ENCODE results near the gene ZFP3. TPM values are rescaled to one million over a fixed set of nuclear protein-coding genes. Genes with fewer than 3 reads are reported as not detected.

ZFP3 gene
- total and polyA plus RNA-seq, 12 donors = 3.1 to 14.6 (median 11.7) TPM

DNA sequence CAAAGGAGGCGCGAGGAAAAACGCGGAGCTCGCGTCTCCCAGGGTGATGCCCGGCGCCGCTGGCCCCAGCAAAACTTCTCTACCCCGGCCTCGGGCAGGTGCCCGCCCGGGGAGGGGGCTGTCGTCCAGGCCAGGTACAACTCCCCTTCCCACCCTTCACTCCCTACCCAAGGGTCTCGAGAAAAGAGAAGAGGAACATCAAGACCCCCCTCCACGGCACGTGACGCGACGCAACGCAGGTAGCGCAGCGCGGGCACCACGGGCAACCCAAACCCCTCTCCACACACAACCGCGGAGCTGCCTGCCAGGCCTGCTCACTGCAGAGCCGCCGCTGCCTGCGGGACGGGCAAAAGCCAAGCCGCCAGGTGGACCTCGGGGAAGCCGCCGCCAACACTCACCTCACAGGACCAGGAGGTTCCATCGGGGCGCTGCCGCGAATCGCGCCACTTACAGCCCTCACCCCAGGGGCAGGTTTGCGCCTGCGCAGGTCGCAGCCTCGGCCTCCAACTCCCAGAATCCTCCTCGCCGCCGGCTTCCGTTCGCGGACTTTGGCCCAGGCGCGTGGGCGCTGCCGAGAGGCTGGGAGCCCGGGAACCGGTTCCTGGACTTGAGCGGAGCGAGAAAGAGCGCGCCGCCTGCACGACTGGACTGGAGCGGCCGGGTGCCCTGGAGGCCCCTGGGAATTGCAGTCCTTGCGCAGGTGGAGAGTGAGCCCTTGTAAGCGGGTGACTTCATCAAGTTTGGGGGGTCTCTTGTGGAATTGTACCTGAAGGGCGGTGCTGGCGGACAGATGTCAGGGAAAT, 33.3 kb downstream of the ZFP3 start, which contains the start of gene ZNF232:
Gene ZNF232 (minus strand): TSS at position 477 of the 803 bp plus-strand sequence. CDS start 56 bp downstream, at position 421.
- peaks cover 0 to 37% (median 0%) of the 10 kb centered on the region in 9 donors for H3K36me3 ChIP-seq
- H3K9me3 ChIP-seq = peaks cover 0 to 6% (median 0%) of the 10 kb centered on the region in 11 donors
- H3K4me1 ChIP-seq = peaks cover 0 to 25% (median 9%) of the 10 kb centered on the region in 9 donors
- DNase-seq (peak; percentile 94 to 96), ATAC-seq (peak; percentile 95 to 98 (median 96))
- intact Hi-C loops (cut with DNase I) = loop anchor here in 3 of 10 donors (5.0 kb wide), 1 partner anchor 81 kb away; the partner anchor contains the start of gene ZNF594 (in 3 of the 3)
- 0% methylated on average over 68 to 69 of the region's 69 CpGs for WGBS, 2 donors
- peaks cover 0 to 21% (median 16%) of the 10 kb centered on the region in 7 donors for H3K27me3 ChIP-seq
- peak within 1 kb of the TSS in 9 of 10 donors; percentile 47 to 85 (median 78) for H3K27ac ChIP-seq
- TF ChIP-seq, protein P1, sequence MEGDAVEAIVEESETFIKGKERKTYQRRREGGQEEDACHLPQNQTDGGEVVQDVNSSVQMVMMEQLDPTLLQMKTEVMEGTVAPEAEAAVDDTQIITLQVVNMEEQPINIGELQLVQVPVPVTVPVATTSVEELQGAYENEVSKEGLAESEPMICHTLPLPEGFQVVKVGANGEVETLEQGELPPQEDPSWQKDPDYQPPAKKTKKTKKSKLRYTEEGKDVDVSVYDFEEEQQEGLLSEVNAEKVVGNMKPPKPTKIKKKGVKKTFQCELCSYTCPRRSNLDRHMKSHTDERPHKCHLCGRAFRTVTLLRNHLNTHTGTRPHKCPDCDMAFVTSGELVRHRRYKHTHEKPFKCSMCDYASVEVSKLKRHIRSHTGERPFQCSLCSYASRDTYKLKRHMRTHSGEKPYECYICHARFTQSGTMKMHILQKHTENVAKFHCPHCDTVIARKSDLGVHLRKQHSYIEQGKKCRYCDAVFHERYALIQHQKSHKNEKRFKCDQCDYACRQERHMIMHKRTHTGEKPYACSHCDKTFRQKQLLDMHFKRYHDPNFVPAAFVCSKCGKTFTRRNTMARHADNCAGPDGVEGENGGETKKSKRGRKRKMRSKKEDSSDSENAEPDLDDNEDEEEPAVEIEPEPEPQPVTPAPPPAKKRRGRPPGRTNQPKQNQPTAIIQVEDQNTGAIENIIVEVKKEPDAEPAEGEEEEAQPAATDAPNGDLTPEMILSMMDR (IDR thresholded peaks at IDR 0.05) = peak in 2 of 9 donors; percentile 9 to 10
- peak within 1 kb of the TSS; percentile 58 to 97 (median 82) for H3K4me3 ChIP-seq

DNA sequence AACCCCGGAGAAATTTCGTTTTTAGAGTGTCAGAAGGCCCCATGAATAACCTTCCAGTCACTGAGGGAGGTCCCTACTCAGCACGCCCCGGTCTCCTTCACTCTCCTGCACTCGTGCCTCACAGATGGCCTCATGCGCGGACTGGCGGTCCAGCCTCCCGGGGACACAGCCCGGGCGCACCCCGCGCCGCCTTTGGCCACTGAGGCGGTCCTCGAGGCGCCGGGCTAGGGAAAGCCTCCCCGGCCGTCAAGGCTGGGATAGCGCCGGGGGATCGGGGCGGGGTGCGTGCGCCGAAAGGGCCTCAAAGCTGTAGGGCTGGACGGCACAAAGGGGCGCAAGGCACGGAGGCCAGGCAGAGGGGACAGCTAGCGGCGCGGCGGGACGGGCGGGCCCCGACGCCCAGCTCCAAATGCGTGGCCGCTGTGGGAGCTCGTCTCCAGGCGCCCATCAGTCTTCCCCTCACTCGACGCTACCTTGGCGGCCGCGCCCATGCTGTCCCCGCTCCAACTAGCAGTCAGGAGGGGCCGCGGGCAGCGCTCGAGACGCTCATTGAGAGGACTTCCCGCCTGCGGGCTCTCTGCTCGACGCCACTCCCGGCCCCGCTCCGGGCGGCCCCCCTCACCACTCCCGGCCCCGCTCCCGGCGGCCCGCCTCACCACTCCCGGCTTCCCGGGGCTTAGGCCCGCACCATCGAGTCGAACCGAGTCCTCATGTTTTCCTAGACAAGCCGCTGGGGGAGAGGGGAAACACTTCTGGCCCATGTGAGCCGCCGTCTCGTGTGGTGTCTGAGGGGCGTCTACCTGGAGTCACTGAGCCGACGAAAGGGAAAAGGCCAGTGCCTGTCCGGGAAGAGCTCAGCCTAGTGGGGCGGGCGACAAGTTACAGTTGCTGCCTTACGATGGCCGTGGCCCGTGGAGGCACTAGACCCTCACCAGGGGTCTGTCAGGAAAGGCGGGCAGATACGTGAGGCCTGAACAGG, 37.7 kb downstream of the ZFP3 start, which contains the start of gene USP6:
Gene USP6 (plus strand): TSS at position 360 of the 979 bp plus-strand sequence. CDS start 14,336 bp downstream, outside the sequence.
- peak in 2 of 8 donors; percentile 37 to 50 for ATAC-seq
- TF ChIP-seq, protein P1 (IDR thresholded peaks at IDR 0.05) = no peak
- peaks cover 0 to 44% (median 31%) of the 10 kb centered on the region in 7 donors for H3K27me3 ChIP-seq
- H3K4me1 ChIP-seq = peaks cover 0 to 23% (median 4%) of the 10 kb centered on the region in 9 donors
- peak within 1 kb of the TSS in 5 of 10 donors; percentile 10 to 66 (median 62) for H3K4me3 ChIP-seq
- intact Hi-C loops (cut with DNase I) = no loop called here
- peak in 1 of 2 donors; percentile 74 for DNase-seq
- peaks cover 0 to 8% (median 0%) of the 10 kb centered on the region in 11 donors for H3K9me3 ChIP-seq
- H3K27ac ChIP-seq = peak within 1 kb of the TSS in 3 of 10 donors; percentile 27 to 76 (median 71)
- peaks cover 0 to 23% (median 0%) of the 10 kb centered on the region in 9 donors for H3K36me3 ChIP-seq
- WGBS, 2 donors = 13 to 19% methylated on average over 85 to 87 of the region's 87 CpGs

DNA sequence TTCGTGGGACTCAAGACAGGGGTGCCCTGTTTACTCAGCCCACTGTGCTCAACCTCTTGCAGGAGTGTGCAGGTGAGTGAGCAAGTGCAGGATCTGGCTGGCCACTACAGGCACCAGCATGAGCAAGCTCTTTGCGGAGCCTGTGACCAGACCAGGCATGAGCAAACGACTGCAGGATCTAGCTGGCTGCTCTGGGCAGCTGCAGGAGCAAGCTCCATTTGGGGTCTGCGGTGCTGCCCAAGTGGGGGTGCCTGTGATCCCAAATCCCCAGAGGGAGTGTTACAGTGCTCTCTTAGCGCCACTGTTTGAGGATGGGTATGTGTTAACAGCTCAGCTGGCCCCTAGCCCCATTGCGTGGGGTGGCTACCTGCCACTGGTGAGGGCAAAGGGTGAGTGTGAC, 40.0 kb downstream of the ZFP3 start:
- no peak for DNase-seq

More for the DNA sequence above, 40.0 kb downstream of the ZFP3 start:
- Histone ChIP-seq H3K4me1 (peaks cover 0 to 17% (median 9%) of the 10 kb centered on the region in 9 donors), H3K36me3 (peaks cover 0 to 23% (median 0%) of the 10 kb centered on the region in 9 donors), H3K4me3 (no peak overlapping the region), H3K9me3 (peaks cover 0 to 8% (median 0%) of the 10 kb centered on the region in 11 donors), H3K27ac (no peak overlapping the region), H3K27me3 (peaks cover 0 to 64% (median 40%) of the 10 kb centered on the region in 7 donors)
- WGBS, 2 donors = 88 to 93% methylated on average over 6 of the region's 6 CpGs
- TF ChIP-seq, protein P1 (IDR thresholded peaks at IDR 0.05) = no peak
- ATAC-seq = no peak
- intact Hi-C loops (cut with DNase I) = no loop called here
